Right cardiac atrium (tissue), 5 donors: Measurements from ENCODE around the gene PNP. TPM values are rescaled to one million over a fixed set of nuclear protein-coding genes. Genes with fewer than 3 reads are reported as not detected.

Experiments
- ATAC-seq, 2 donors: fragments of 200-7000 bp; cut with Tn5 transposase; one replicate each; pipeline versions ENCODE4 v1.8.0 to v1.9.1; 2020; ENCODE audit warnings: moderate library complexity in 2 of 2, mild to moderate bottlenecking in 1 of 2
- DNase-seq, 3 donors: peaks; one replicate each; pipeline ENCODE4 v3.0.0-alpha.2; 2020
- H3K27ac ChIP-seq: one replicate; pipeline ENCODE4 v1.5.1; 2013; ENCODE audit warnings: mild to moderate bottlenecking, low read length, control low read depth, moderate library complexity
- H3K27me3 ChIP-seq: one replicate; pipeline ENCODE4 v1.6.1; 2013; ENCODE audit not compliant: control insufficient read depth, insufficient read depth
- H3K4me1 ChIP-seq: one replicate; pipeline ENCODE4 v1.6.1; 2013; ENCODE audit warnings: low read length; ENCODE audit not compliant: control insufficient read depth, insufficient read depth
- H3K4me3 ChIP-seq: one replicate; pipeline ENCODE4 v1.5.1; 2013; ENCODE audit warnings: low read length, control low read depth
- H3K9me3 ChIP-seq: one replicate; pipeline ENCODE4 v1.6.1; 2013; ENCODE audit warnings: low read length; ENCODE audit not compliant: control insufficient read depth
- WGBS: extraction: QIAGEN DNeasy Blood & Tissue Kit; methylation state at CpG from one replicate; pipeline ENCODE4 v1.1.7; 2013; 5-methylcytosine and 5-hydroxymethylcytosine counted together
- intact Hi-C, 4 donors: fragments of 100-400 bp; cut with DNase I; formaldehyde crosslinking; loops; one replicate each; pipeline versions ENCODE4 v1.11.0 to v1.14.0; 2022 to 2023
- polyA plus RNA-seq: library from polyadenylated mRNA; stranded (reverse); fragments of 200-250 nt; gene quantifications from one replicate; pipeline ENCODE4 v1.2.3, GENCODE V29; 2013
- total RNA-seq, 4 donors: library from RNA; stranded (reverse); fragmentation: NEBNext Ultra II Directional; extraction: Animal tissue kit (Norgen Biotek cat#: 25700); gene quantifications; one replicate each; pipeline ENCODE4 v1.2.1, GENCODE V29; 2021
- donor health status: healthy with polysubstance abuse.
- donor health status: DM: no; HTN: yes; CAD: no.
- donor health status: DM: no; HTN: no; CAD: no.
- donor health status: DM: no; HTN: yes; CAD: no; lungs with severe emphysema.
- donor health status: DM: yes; HTN: yes; CAD: no.

PNP gene
- total and polyA plus RNA-seq, 5 donors, result 6.2 to 17.2 (median 7.9) TPM

DNA sequence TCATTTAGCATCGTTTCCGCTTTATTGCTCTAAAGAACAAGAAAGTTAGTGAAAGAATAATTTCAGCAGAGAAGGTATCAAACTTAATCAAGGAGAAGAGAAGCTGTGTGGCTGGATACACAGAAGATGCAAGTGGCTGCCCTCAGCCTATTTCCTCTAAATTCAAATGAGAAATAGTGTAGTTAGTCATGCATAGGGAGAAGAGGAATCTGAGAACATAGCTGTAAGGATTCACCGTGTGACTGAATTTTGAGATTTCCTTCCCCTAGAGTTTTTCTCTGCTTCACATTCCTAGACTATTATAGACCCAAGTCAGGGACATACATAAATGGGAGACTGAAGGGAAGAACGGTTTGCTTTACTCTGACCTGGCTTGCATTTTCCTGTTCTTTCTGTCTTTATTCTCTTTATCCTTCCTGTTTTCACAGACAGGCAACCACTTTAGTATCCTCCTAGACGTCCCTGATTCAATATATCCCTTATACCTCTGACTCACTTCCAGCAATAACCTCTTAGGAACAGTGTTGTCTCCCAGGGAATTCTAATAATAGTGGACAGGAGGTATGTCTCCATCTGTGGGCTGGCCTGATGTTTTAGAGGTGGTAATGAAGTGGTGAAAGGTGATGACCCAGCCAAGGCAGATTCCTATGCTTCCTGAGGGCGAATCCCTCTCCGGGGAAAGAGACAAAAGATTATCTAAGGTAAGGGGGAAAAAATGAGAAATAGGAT, 43.1 kb downstream of the PNP start:
- intact Hi-C loops, result no loop called here
- Histone ChIP-seq H3K27me3 (no peaks in the 10 kb centered on the region), H3K27ac (no peak overlapping the region), H3K4me1 (no peaks in the 10 kb centered on the region), H3K4me3 (no peak overlapping the region), H3K9me3 (no peaks in the 10 kb centered on the region)
- ATAC-seq (no peak), DNase-seq (no peak)
- 41% methylated on average over 7 of the region's 7 CpGs for WGBS

- intact Hi-C loops, result no loop called here
- ATAC-seq (no peak), DNase-seq (no peak)
- Histone ChIP-seq H3K27me3 (no peaks in the 10 kb centered on the region), H3K4me3 (no peak overlapping the region), H3K4me1 (no peaks in the 10 kb centered on the region), H3K9me3 (peaks cover 2% of the 10 kb centered on the region), H3K27ac (no peak overlapping the region)
- 56% methylated on average over 4 of the region's 4 CpGs for WGBS
Observed at GRCh38 chr14:20515846-20516245, 46.6 kb downstream of the PNP start.

DNA sequence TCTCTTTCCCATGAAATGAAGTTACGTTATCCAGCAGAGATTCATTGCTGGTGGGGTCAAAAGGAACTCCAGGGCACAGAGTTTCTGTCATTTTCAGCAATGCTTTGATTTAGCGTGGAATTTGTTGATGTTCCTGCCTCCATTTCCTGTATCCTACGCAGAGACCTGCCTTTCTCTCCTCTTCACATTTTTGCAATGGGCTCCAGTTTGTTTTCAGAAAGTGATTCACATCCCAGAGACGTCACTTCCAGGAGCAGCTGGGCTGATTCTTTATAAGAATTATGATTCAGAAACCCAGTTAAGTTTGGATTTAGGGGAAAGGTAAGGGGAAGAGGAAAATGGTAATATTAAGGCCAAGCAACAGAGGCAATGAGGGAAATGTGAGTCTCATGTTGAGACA, 47.7 kb downstream of the PNP start:
- 67% methylated on average over 4 of the region's 4 CpGs for WGBS
- intact Hi-C loops, result no loop called here
- DNase-seq, result no peak
- Histone ChIP-seq H3K9me3 (peaks cover 2% of the 10 kb centered on the region), H3K27ac (no peak overlapping the region), H3K4me3 (no peak overlapping the region), H3K27me3 (no peaks in the 10 kb centered on the region), H3K4me1 (no peaks in the 10 kb centered on the region)
- no peak for ATAC-seq

DNA sequence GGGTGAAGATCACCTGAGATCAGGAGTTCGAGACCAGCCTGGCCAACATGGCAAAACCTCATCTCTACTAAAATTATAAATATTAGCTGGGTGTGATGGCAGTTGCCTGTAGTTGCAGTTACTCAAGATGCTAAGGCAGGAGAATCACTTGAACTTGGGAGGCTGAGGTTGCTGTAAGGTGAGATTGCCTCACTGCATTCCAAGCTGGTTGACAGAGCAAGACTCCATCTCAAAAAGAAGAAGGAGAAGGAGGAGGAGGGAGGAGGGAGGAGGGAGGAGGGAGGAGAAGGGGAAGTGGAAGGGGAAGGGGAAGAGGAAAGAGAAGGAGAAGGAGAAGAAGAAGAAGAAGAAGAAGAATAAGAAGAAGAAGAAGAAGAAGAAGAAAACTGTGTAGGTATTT, 53.1 kb downstream of the PNP start:
- intact Hi-C loops, result no loop called here
- Histone ChIP-seq H3K27ac (no peak overlapping the region), H3K4me1 (no peaks in the 10 kb centered on the region), H3K9me3 (peaks cover 2% of the 10 kb centered on the region), H3K27me3 (no peaks in the 10 kb centered on the region), H3K4me3 (no peak overlapping the region)
- 82% methylated on average over 1 of the region's 1 CpG for WGBS
- no peak for ATAC-seq
- no peak for DNase-seq

GRCh38 chr14:20524027-20524426, 54.8 kb downstream of the PNP start:
- H3K4me3 ChIP-seq, result no peak overlapping the region
- H3K4me1 ChIP-seq, result no peaks in the 10 kb centered on the region
- DNase-seq, result no peak
- no peak for ATAC-seq
- 81% methylated on average over 2 of the region's 2 CpGs for WGBS
- intact Hi-C loops, result no loop called here
- H3K27ac ChIP-seq, result no peak overlapping the region
- H3K9me3 ChIP-seq, result peaks cover 2% of the 10 kb centered on the region
- H3K27me3 ChIP-seq, result no peaks in the 10 kb centered on the region

Other genes starting within 250 kb of the PNP start
- gene OR11H6, start 245.7 kb upstream of the PNP start, total RNA-seq, result not detected
- not detected for gene OR11H6, start 245.7 kb upstream of the PNP start, polyA plus RNA-seq
- gene OR11H7, start 240.4 kb upstream of the PNP start, total RNA-seq, result not detected
- not detected for gene OR11H7, start 240.4 kb upstream of the PNP start, polyA plus RNA-seq
- gene OR11H4, start 230.1 kb upstream of the PNP start, total RNA-seq, result not detected
- gene OR11H4, start 230.1 kb upstream of the PNP start, polyA plus RNA-seq, result not detected
- 10 to 100 TPM in 2 of 4 donors, 1 to 10 TPM in 2; 8.3 to 12.0 (median 9.5) TPM for gene TTC5, start 163.5 kb upstream of the PNP start, total RNA-seq
- 4.5 TPM for gene TTC5, start 163.5 kb upstream of the PNP start, polyA plus RNA-seq
- 10 to 100 TPM; 41.0 to 58.2 (median 49.5) TPM for gene CCNB1IP1, start 136.1 kb upstream of the PNP start, total RNA-seq
- gene CCNB1IP1, start 136.1 kb upstream of the PNP start, polyA plus RNA-seq, result 72.1 TPM
- 10 to 100 TPM; 11.9 to 17.9 (median 16.3) TPM for gene PARP2, start 125.8 kb upstream of the PNP start, total RNA-seq
- 14.3 TPM for gene PARP2, start 125.8 kb upstream of the PNP start, polyA plus RNA-seq
- 10 to 100 TPM in 3 of 4 donors, 1 to 10 TPM in 1; 7.4 to 14.1 (median 13.1) TPM for gene TEP1, start 55.9 kb upstream of the PNP start, total RNA-seq
- gene TEP1, start 55.9 kb upstream of the PNP start, polyA plus RNA-seq, result 7.9 TPM
- 1 to 10 TPM in 2 of 4 donors, under 1 TPM in 2; 0.33 to 1.7 (median 0.92) TPM for gene KLHL33, start 33.2 kb upstream of the PNP start, total RNA-seq
- 0.68 TPM for gene KLHL33, start 33.2 kb upstream of the PNP start, polyA plus RNA-seq
- 10 to 100 TPM; 17.6 to 21.9 (median 19.5) TPM for gene OSGEP, start 14.6 kb upstream of the PNP start, total RNA-seq
- 18.1 TPM for gene OSGEP, start 14.6 kb upstream of the PNP start, polyA plus RNA-seq
- gene APEX1, start 14.2 kb upstream of the PNP start, total RNA-seq, result 10 to 100 TPM; 71.5 to 95.2 (median 90.3) TPM
- 75.8 TPM for gene APEX1, start 14.2 kb upstream of the PNP start, polyA plus RNA-seq
- 10 to 100 TPM; 16.2 to 23.7 (median 23.4) TPM for gene PIP4P1, start 8.0 kb upstream of the PNP start, total RNA-seq
- gene PIP4P1, start 8.0 kb upstream of the PNP start, polyA plus RNA-seq, result 21.0 TPM
- gene RNASE10, start 36.1 kb downstream of the PNP start, total RNA-seq, result under 1 TPM in 3 of 4 donors, not detected in 1; 0.21 to 0.31 (median 0.26) TPM
- not detected for gene RNASE10, start 36.1 kb downstream of the PNP start, polyA plus RNA-seq
- gene RNASE9, start 91.6 kb downstream of the PNP start, total RNA-seq, result not detected
- not detected for gene RNASE9, start 91.6 kb downstream of the PNP start, polyA plus RNA-seq
- gene RNASE11, start 118.6 kb downstream of the PNP start, total RNA-seq, result not detected
- not detected for gene RNASE11, start 118.6 kb downstream of the PNP start, polyA plus RNA-seq
- gene RNASE12, start 122.0 kb downstream of the PNP start, total RNA-seq, result not detected
- not detected for gene RNASE12, start 122.0 kb downstream of the PNP start, polyA plus RNA-seq
- not detected for gene OR6S1, start 172.3 kb downstream of the PNP start, total RNA-seq
- not detected for gene OR6S1, start 172.3 kb downstream of the PNP start, polyA plus RNA-seq
- gene RNASE4, start 215.2 kb downstream of the PNP start, total RNA-seq, result 10 to 100 TPM; 18.0 to 20.0 (median 19.0) TPM
- 31.3 TPM for gene RNASE4, start 215.2 kb downstream of the PNP start, polyA plus RNA-seq
- 1 to 10 TPM; 6.1 to 7.9 (median 7.1) TPM for gene ANG, start 219.4 kb downstream of the PNP start, total RNA-seq
- gene ANG, start 219.4 kb downstream of the PNP start, polyA plus RNA-seq, result 11.0 TPM